ENCODE measurements around the gene HOXA13.

Gene HOXA13

GRCh38 chr7:27207348-27207985, 7.6 kb upstream of the HOXA13 start:
- no peak for DNase-seq (ENCODE audit: low read depth in 2 of 2)

GRCh38 chr7:27205325-27206280, 5.7 kb upstream of the HOXA13 start:
- DNase-seq (ENCODE audit: low read depth in 2 of 2) = no peak

GRCh38 chr7:27204851-27205322, 5.0 kb upstream of the HOXA13 start:
- no peak for DNase-seq (ENCODE audit: low read depth in 2 of 2)

- DNase-seq (ENCODE audit: low read depth in 2 of 2) = no peak
These were observed 4.2 kb upstream of the HOXA13 start for GRCh38 chr7:27203964-27204594.

- no peak for DNase-seq (ENCODE audit: low read depth in 2 of 2)
These were observed 3.6 kb upstream of the HOXA13 start for GRCh38 chr7:27203365-27203953.

- no peak for DNase-seq (ENCODE audit: low read depth in 2 of 2)
These were observed 2.9 kb upstream of the HOXA13 start for GRCh38 chr7:27202862-27203134.

- DNase-seq (ENCODE audit: low read depth in 2 of 2) = no peak
These were observed 2.3 kb upstream of the HOXA13 start for GRCh38 chr7:27202018-27202861.

GRCh38 chr7:27201580-27202017, 1.7 kb upstream of the HOXA13 start:
- no peak for DNase-seq (ENCODE audit: low read depth in 2 of 2)

- DNase-seq (ENCODE audit: low read depth in 2 of 2) = no peak
These were observed 1.1 kb upstream of the HOXA13 start for GRCh38 chr7:27200761-27201579.

GRCh38 chr7:27198871-27199801, 755 bp downstream of the HOXA13 start:
- no peak for DNase-seq (ENCODE audit: low read depth in 2 of 2)

- no peak for DNase-seq (ENCODE audit: low read depth in 2 of 2)
These were observed 1.6 kb downstream of the HOXA13 start for GRCh38 chr7:27198138-27198841.

GRCh38 chr7:27197137-27198042, 2.5 kb downstream of the HOXA13 start:
- DNase-seq (ENCODE audit: low read depth in 2 of 2) = no peak

- DNase-seq (ENCODE audit: low read depth in 2 of 2) = peak; percentile 61 to 84
These were observed 3.6 kb downstream of the HOXA13 start for GRCh38 chr7:27196287-27196767.

- no peak for DNase-seq (ENCODE audit: low read depth in 2 of 2)
These were observed 5.1 kb downstream of the HOXA13 start for GRCh38 chr7:27194686-27195379.

- DNase-seq (ENCODE audit: low read depth in 2 of 2) = no peak
These were observed 5.9 kb downstream of the HOXA13 start for GRCh38 chr7:27194002-27194352.

GRCh38 chr7:27193335-27194001, 6.4 kb downstream of the HOXA13 start:
- DNase-seq (ENCODE audit: low read depth in 2 of 2) = no peak
